ENCODE results near the gene COA8. TPM values are rescaled to one million over a fixed set of nuclear protein-coding genes. Genes with fewer than 3 reads are reported as not detected.

Gene COA8
- total and polyA plus RNA-seq, 2 donors (not counting 1 experiment from before 2014, with no cell fraction given): 25.5 to 26.4 TPM

DNA sequence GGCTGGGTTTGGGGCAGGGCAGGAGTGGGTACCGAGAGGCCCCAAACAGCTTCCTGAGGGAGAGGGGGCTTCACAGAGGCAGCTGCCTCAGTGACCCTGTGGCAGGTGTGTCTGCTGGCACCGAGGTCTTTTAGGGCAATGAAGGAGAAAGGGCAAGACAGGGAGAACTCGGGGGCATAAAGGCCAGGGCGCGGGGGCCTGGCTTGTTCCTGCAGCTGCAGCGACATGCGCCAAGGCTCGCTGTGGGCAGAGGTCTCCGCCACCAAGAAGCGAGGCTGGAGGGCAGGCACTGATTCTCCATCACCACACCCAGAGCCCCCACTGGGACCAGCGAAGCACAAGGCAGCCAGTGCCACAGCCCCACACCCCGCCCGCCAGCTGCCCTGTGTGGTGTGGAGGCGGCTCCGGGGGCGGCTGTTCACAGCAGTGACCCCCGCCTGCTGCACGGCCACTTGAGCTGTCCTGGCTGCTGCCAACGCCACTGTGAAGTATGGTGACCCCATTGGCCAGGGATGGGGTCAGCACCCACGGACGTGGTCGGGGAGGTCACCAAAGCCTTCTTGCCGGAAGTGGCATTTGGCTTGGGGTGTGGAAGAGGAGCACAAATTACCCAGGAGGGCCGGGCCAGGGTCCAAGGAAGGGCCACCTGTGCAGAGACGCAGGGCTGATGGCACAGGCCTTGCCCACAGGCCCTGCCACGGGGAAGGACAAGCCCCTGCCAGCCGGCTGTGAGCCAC lies 16.7 kb upstream of the COA8 start:
- no peak overlapping the region for H3K9ac ChIP-seq (ENCODE audit: insufficient read depth, low read length)
- no peak overlapping the region for H2AFZ ChIP-seq (ENCODE audit: low read length)
- H3K9me3 ChIP-seq (ENCODE audit: control insufficient read depth, insufficient read depth, low read depth, low read length): no peaks in the 10 kb centered on the region
- no peaks in the 10 kb centered on the region for H3K79me2 ChIP-seq (ENCODE audit: control insufficient read depth, insufficient read depth, low read length)
- H3K4me3 ChIP-seq (replicated peaks in 1 of 4; ENCODE audit: control extremely low read depth in 1 of 4, insufficient read depth in 1 of 4, low read depth in 3 of 4, low read length in 4 of 4): no peak overlapping the region
- H3K36me3 ChIP-seq (ENCODE audit: control insufficient read depth, insufficient read depth, low read length): no peaks in the 10 kb centered on the region
- TF ChIP-seq EZH2 (IDR thresholded peaks at IDR 0.05; ENCODE audit: low read length, missing control alignments): no peak
- no peak for TF ChIP-seq CTCF (conservative IDR thresholded peaks at IDR 0.05 in 1 of 2, IDR thresholded peaks at IDR 0.05 in 1 of 2; ENCODE audit: low read depth in 1 of 2, low read length in 2 of 2)
- H3K4me1 ChIP-seq (ENCODE audit: control insufficient read depth, extremely low read depth, insufficient read depth, low read length): peaks cover 33% of the 10 kb centered on the region
- H3K27ac ChIP-seq (ENCODE audit: insufficient read depth, low read length): no peak overlapping the region
- no peak overlapping the region for H3K4me2 ChIP-seq (ENCODE audit: extremely low read depth, insufficient read depth, low read length)
- no peak for DNase-seq (ENCODE audit: low read depth in 2 of 2)
- H4K20me1 ChIP-seq (ENCODE audit: control insufficient read depth, extremely low read depth, insufficient read depth, low read length): no peaks in the 10 kb centered on the region
- no peaks in the 10 kb centered on the region for H3K27me3 ChIP-seq (ENCODE audit: control insufficient read depth, insufficient read depth, low read length)

- Histone ChIP-seq H3K4me2 (ENCODE audit: extremely low read depth, insufficient read depth, low read length) (no peak overlapping the region), H3K9ac (ENCODE audit: insufficient read depth, low read length) (no peak overlapping the region)
Measured at GRCh38 chr14:103546652-103547454, 15.9 kb upstream of the COA8 start.

More at GRCh38 chr14:103546652-103547454, 15.9 kb upstream of the COA8 start:
- no peak overlapping the region for H2AFZ ChIP-seq (ENCODE audit: low read length)
- H3K27ac ChIP-seq (ENCODE audit: insufficient read depth, low read length): no peak overlapping the region
- H3K4me3 ChIP-seq (replicated peaks in 1 of 4; ENCODE audit: control extremely low read depth in 1 of 4, insufficient read depth in 1 of 4, low read depth in 3 of 4, low read length in 4 of 4): no peak overlapping the region
- no peaks in the 10 kb centered on the region for H4K20me1 ChIP-seq (ENCODE audit: control insufficient read depth, extremely low read depth, insufficient read depth, low read length)
- no peak for DNase-seq (ENCODE audit: low read depth in 2 of 2)
- H3K9me3 ChIP-seq (ENCODE audit: control insufficient read depth, insufficient read depth, low read depth, low read length): no peaks in the 10 kb centered on the region
- H3K79me2 ChIP-seq (ENCODE audit: control insufficient read depth, insufficient read depth, low read length): no peaks in the 10 kb centered on the region
- no peak for TF ChIP-seq EZH2 (IDR thresholded peaks at IDR 0.05; ENCODE audit: low read length, missing control alignments)
- TF ChIP-seq CTCF (conservative IDR thresholded peaks at IDR 0.05 in 1 of 2, IDR thresholded peaks at IDR 0.05 in 1 of 2; ENCODE audit: low read depth in 1 of 2, low read length in 2 of 2): peak; percentile 75 to 79
- H3K27me3 ChIP-seq (ENCODE audit: control insufficient read depth, insufficient read depth, low read length): no peaks in the 10 kb centered on the region
- H3K36me3 ChIP-seq (ENCODE audit: control insufficient read depth, insufficient read depth, low read length): no peaks in the 10 kb centered on the region
- peaks cover 31% of the 10 kb centered on the region for H3K4me1 ChIP-seq (ENCODE audit: control insufficient read depth, extremely low read depth, insufficient read depth, low read length)

All from fibroblast of lung (primary cell).